Natural killer cell treated with Interleukin-12 subunit alpha and Interleukin-12 subunit beta and Interleukin-15 and Interleukin-18, amount 100 ng/mL, for 72 hours (primary cell): Measurements from ENCODE around the gene KRTAP29-1. TPM values are rescaled to one million over a fixed set of nuclear protein-coding genes. Genes with fewer than 3 reads are reported as not detected.
"Not testable (repeated sequence)": the region's sequence is repeated elsewhere in the genome, so short reads cannot be mapped to it uniquely, and the experiment has no call there.

Experiments used
- ATAC-seq, 2 donors: fragments of 150-1000 bp; cut with Tn5 transposase in 1 of 2; sonication (Bioruptor Pico), chemical (Tn5 transposase) in 1 of 2; 2 replicates each; pipeline ENCODE4 v1.10.0; 2021
- DNase-seq: peaks from one replicate; pipeline ENCODE4 v3.0.0; 2022; ENCODE audit warnings: low spot score
- H3K27ac Mint-ChIP-seq, 2 donors: 1 replicate in 1 of 2; 2 replicates in 1 of 2; pipeline ENCODE4 v1.8.0; 2022; ENCODE audit warnings: mixed read lengths in 2 of 2, mild to moderate bottlenecking in 1 of 2, moderate library complexity in 1 of 2
- H3K27me3 Mint-ChIP-seq, 2 donors: 1 replicate in 1 of 2; 2 replicates in 1 of 2; pipeline ENCODE4 v1.8.0; 2022; ENCODE audit warnings: mixed read lengths in 2 of 2
- H3K36me3 Mint-ChIP-seq: one replicate; pipeline ENCODE4 v1.8.0; 2022; ENCODE audit warnings: mixed read lengths
- H3K4me1 Mint-ChIP-seq, 2 donors: 1 replicate in 1 of 2; 2 replicates in 1 of 2; pipeline ENCODE4 v1.8.0; 2022; ENCODE audit warnings: low read depth in 2 of 2, mixed read lengths in 2 of 2, mild to moderate bottlenecking in 1 of 2
- H3K4me3 Mint-ChIP-seq: one replicate; pipeline ENCODE4 v1.8.0; 2022; ENCODE audit warnings: mixed read lengths
- H3K9me3 Mint-ChIP-seq: 2 replicates; pipeline ENCODE4 v1.8.0; 2022; ENCODE audit warnings: mixed read lengths
- total RNA-seq, 2 donors: library from RNA; stranded (reverse); gene quantifications; one replicate each; pipeline ENCODE4 v1.2.3, GENCODE V29; 2022

Gene KRTAP29-1
- total RNA-seq, 2 donors from 2014 or later: not detected

GRCh38 chr17:41258406-41258805, 44.2 kb downstream of the KRTAP29-1 start:
- Mint-ChIP-seq H3K36me3 (no peaks in the 10 kb centered on the region), H3K27ac (no peak overlapping the region), H3K4me3 (no peak overlapping the region), H3K9me3 (no peaks in the 10 kb centered on the region), H3K4me1 (no peaks in the 10 kb centered on the region), H3K27me3 (peaks cover 43 to 47% of the 10 kb centered on the region in 2 donors)
- DNase-seq (no peak), ATAC-seq (no peak)

GRCh38 chr17:41256291-41256685, 46.4 kb downstream of the KRTAP29-1 start:
- Mint-ChIP-seq H3K4me3 (no peak overlapping the region), H3K9me3 (no peaks in the 10 kb centered on the region), H3K4me1 (no peaks in the 10 kb centered on the region), H3K36me3 (no peaks in the 10 kb centered on the region), H3K27ac (no peak overlapping the region), H3K27me3 (peaks cover 35 to 48% of the 10 kb centered on the region in 2 donors)
- ATAC-seq: no peak
- no peak for DNase-seq

DNA sequence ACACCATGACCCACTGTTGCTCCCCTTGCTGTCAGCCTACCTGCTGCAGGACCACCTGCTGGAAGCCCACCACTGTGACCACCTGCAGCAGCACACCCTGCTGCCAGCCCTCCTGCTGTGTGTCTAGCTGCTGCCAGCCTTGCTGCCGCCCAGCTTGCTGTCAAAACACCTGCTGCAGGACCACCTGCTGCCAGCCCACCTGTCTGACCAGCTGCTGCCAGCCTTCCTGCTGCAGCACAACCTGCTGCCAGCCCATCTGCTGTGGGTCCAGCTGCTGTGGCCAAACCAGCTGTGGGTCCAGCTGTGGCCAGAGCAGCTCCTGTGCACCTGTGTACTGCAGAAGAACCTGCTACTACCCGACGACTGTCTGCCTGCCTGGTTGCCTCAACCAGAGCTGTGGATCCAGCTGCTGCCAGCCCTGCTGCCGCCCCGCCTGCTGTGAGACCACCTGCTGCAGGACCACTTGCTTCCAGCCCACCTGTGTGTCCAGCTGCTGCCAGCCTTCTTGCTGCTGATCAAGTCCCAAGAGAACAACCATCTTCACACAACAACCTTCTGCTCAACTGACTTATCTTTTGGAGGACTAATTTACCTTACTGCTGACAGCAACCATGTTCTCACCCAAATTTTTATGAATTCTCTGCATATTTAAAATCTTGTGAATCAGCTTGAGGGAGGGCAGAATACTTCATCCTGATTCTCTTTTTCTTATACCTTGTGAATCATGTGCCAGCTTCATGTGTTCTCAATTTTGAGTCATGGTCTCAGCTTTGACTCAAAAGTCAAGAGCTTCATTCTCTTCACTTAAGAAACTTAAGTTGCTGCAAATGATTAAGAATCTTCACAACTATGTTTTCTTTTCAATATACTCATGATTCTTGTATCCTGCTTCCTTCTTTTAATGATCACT, 47.0 kb downstream of the KRTAP29-1 start, which contains the start of gene KRTAP9-9:
Gene KRTAP9-9 (plus strand): TSS at position 4 of the 910 bp plus-strand sequence.
- not testable (repeated sequence) for ATAC-seq, H3K36me3 Mint-ChIP-seq, H3K27ac Mint-ChIP-seq, H3K4me1 Mint-ChIP-seq, H3K4me3 Mint-ChIP-seq, DNase-seq, H3K9me3 Mint-ChIP-seq
- peaks cover 32 to 49% of the 10 kb centered on the region in 2 donors for H3K27me3 Mint-ChIP-seq

DNA sequence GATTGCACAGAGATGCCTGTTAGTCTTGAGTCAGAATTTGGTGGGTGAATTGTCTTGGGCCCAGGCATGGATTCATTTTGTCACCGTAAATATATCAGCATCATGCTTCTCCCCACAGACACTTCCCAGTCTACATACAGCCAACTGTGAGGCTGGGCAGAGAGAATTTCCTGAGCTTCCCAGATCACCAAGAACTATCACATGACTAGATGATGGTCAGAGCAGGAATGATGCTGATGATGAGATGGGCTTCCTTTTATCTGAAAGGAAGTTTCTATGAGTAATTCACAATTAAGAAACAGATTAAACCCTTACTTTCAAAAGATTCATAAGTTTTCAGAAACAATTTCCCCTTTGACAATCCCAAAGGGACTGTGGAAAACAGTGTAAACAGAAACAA, 47.8 kb downstream of the KRTAP29-1 start:
- H3K4me1 Mint-ChIP-seq: no peaks in the 10 kb centered on the region
- ATAC-seq (no peak), DNase-seq (no peak)
- no peak overlapping the region for H3K27ac Mint-ChIP-seq
- H3K36me3 Mint-ChIP-seq: no peaks in the 10 kb centered on the region
- H3K9me3 Mint-ChIP-seq: no peaks in the 10 kb centered on the region
- peaks cover 35 to 57% of the 10 kb centered on the region in 2 donors for H3K27me3 Mint-ChIP-seq
- no peak overlapping the region for H3K4me3 Mint-ChIP-seq

Other genes with a start within 250 kb of the KRTAP29-1 start
- gene KRTAP2-2, start 247.6 kb downstream of the KRTAP29-1 start, total RNA-seq: not detected
- gene KRTAP2-3, start 242.7 kb downstream of the KRTAP29-1 start, total RNA-seq: not detected
- gene KRTAP2-4, start 237.0 kb downstream of the KRTAP29-1 start, total RNA-seq: not detected
- gene KRTAP4-7, start 218.7 kb downstream of the KRTAP29-1 start, total RNA-seq: not detected
- not detected for gene KRTAP4-8, start 204.7 kb downstream of the KRTAP29-1 start, total RNA-seq
- not detected for gene KRTAP4-16, start 200.6 kb downstream of the KRTAP29-1 start, total RNA-seq
- gene KRTAP4-9, start 197.5 kb downstream of the KRTAP29-1 start, total RNA-seq: not detected
- gene KRTAP4-11, start 184.5 kb downstream of the KRTAP29-1 start, total RNA-seq: not detected
- not detected for gene KRTAP4-12, start 178.7 kb downstream of the KRTAP29-1 start, total RNA-seq
- not detected for gene KRTAP4-6, start 162.3 kb downstream of the KRTAP29-1 start, total RNA-seq
- gene KRTAP4-5, start 153.0 kb downstream of the KRTAP29-1 start, total RNA-seq: not detected
- gene KRTAP4-4, start 142.1 kb downstream of the KRTAP29-1 start, total RNA-seq: not detected
- not detected for gene KRTAP4-3, start 134.6 kb downstream of the KRTAP29-1 start, total RNA-seq
- not detected for gene KRTAP4-2, start 124.6 kb downstream of the KRTAP29-1 start, total RNA-seq
- not detected for gene KRTAP4-1, start 117.9 kb downstream of the KRTAP29-1 start, total RNA-seq
- gene KRTAP9-1, start 113.0 kb downstream of the KRTAP29-1 start, total RNA-seq: not detected
- not detected for gene KRTAP9-2, start 76.2 kb downstream of the KRTAP29-1 start, total RNA-seq
- gene KRTAP9-3, start 70.4 kb downstream of the KRTAP29-1 start, total RNA-seq: not detected
- gene KRTAP9-8, start 64.9 kb downstream of the KRTAP29-1 start, total RNA-seq: not detected
- not detected for gene KRTAP9-4, start 53.2 kb downstream of the KRTAP29-1 start, total RNA-seq
- gene KRTAP9-9, start 47.5 kb downstream of the KRTAP29-1 start, total RNA-seq: not detected
- not detected for gene KRTAP9-6, start 37.5 kb downstream of the KRTAP29-1 start, total RNA-seq
- gene KRTAP9-7, start 27.2 kb downstream of the KRTAP29-1 start, total RNA-seq: not detected
- gene KRTAP16-1, start 6.5 kb upstream of the KRTAP29-1 start, total RNA-seq: not detected
- not detected for gene KRTAP17-1, start 12.9 kb upstream of the KRTAP29-1 start, total RNA-seq
- not detected for gene KRT33A, start 48.0 kb upstream of the KRTAP29-1 start, total RNA-seq
- gene KRT33B, start 67.0 kb upstream of the KRTAP29-1 start, total RNA-seq: not detected
- gene KRT34, start 79.5 kb upstream of the KRTAP29-1 start, total RNA-seq: not detected
- gene KRT31, start 94.8 kb upstream of the KRTAP29-1 start, total RNA-seq: not detected
- not detected for gene KRT37, start 121.7 kb upstream of the KRTAP29-1 start, total RNA-seq
- gene KRT38, start 138.1 kb upstream of the KRTAP29-1 start, total RNA-seq: not detected
- not detected for gene KRT32, start 164.5 kb upstream of the KRTAP29-1 start, total RNA-seq
- not detected for gene KRT35, start 178.3 kb upstream of the KRTAP29-1 start, total RNA-seq
- not detected for gene KRT36, start 187.1 kb upstream of the KRTAP29-1 start, total RNA-seq
- not detected for gene KRT13, start 202.8 kb upstream of the KRTAP29-1 start, total RNA-seq
- gene KRT15, start 216.0 kb upstream of the KRTAP29-1 start, total RNA-seq: not detected
- not detected for gene KRT19, start 225.5 kb upstream of the KRTAP29-1 start, total RNA-seq